Transverse colon (tissue), 3 donors: ENCODE results near the gene ZNF470.
A peak's percentile ranks its signal among the peaks of the same experiment; 100 is the strongest.

ENCODE experiments used
- CTCF ChIP-seq, 5 experiments: fragments of 200-600 bp in 3 of 5; fragments of 450-650 bp in 2 of 5; sonication (generic) in 3 of 5; IDR thresholded peaks; 1 replicate in 2 of 5; 2 replicates in 3 of 5; pipeline ENCODE4 v1.5.1; 2016 to 2017; ENCODE audit warnings: antibody characterized with exemption in 5 of 5, inconsistent platforms in 3 of 5, mild to moderate bottlenecking in 2 of 5, moderate library complexity in 1 of 5
- POLR2A ChIP-seq: fragments of 450-650 bp; IDR thresholded peaks from one replicate; pipeline ENCODE4 v1.6.1; 2016; ENCODE audit warnings: antibody characterized with exemption, mild to moderate bottlenecking, moderate library complexity

- TF ChIP-seq CTCF (IDR thresholded peaks at IDR 0.05) (peak in 2 of 5 experiments; percentile 24 to 25), POLR2A (no peak)
Measured at GRCh38 chr19:56538254-56538760, 29.0 kb upstream of the ZNF470 start.
